Ecto neural progenitor cell (in vitro differentiated cells): Measurements from ENCODE around the gene PSAPL1.

Experiments used
- DNase-seq: peaks from one replicate; pipeline ENCODE4 v3.0.0-alpha.2; 2018; ENCODE audit warnings: low spot score

The PSAPL1 gene

GRCh38 chr4:7396186-7396910, 38.4 kb downstream of the PSAPL1 start:
- peak; percentile 49 for DNase-seq

DNA sequence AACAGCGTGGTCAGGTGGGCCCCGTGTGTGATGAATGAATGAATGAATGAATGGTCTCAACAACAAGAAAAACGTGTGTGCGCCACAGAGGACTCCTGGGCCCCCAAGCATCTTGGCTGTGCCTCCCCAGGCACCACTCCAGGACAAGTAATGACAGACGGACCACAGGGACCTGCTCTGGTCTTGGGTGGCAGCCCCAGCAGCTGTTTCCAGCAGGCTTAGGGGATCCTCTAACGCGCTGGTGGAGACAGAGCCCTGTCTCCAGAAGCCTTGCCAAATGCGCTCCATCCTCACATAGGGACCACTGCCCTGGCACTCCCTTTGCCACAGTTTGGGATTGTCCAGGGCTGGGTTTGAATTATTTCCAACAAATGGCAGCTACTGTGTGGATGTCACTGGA, 39.1 kb downstream of the PSAPL1 start:
- DNase-seq = peak; percentile 40

GRCh38 chr4:7394681-7395451, 39.9 kb downstream of the PSAPL1 start:
- DNase-seq = peak; percentile 43

DNA sequence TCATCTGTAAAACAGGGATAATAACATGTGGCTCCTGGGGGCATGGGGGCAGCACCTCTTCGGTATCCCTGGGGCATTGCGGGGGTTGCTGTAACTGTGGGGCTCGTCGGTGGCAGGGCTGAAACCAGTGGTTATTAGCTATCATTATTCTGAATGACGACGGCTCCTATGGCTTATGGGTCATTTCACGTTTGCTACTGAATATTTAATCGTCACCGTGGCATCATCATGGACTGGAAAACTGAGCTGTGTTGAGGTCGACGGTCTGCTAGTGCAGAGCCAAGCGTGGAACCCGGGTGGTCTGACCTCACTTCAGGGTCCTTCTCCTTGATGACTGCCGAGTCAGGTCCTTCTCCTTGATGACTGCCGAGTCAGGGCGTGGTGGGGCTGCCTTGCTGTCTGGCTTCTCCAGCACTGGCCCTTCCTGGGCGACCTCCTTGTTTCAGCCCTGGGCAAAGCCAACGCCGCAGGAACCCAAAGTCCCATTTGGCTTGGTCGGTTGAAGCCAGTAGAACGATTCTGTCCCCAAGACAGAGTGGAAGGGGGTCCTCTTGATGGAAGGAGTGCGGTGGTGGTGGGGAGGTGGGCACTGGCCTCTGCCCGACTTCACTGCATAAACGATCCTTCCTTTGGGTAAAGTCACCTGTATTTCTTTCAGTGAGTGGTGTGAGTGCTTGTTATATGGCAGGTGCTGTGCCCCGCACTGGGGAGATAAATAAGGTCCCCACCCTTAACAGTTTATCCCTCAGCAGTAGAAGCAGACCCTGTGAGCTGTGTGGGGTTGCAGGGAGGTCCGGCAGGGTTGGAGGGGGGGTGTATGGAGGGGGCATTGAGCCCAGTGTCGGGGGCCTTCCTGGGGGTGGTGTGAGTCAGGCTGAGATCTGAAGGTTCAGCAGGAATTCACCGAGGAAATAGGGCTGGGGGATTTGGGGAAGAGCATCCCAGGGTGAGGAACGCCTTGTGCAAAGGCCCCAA, 40.8 kb downstream of the PSAPL1 start:
- peak; percentile 42 for DNase-seq

GRCh38 chr4:7392438-7393421, 42.0 kb downstream of the PSAPL1 start:
- peak; percentile 61 for DNase-seq

DNA sequence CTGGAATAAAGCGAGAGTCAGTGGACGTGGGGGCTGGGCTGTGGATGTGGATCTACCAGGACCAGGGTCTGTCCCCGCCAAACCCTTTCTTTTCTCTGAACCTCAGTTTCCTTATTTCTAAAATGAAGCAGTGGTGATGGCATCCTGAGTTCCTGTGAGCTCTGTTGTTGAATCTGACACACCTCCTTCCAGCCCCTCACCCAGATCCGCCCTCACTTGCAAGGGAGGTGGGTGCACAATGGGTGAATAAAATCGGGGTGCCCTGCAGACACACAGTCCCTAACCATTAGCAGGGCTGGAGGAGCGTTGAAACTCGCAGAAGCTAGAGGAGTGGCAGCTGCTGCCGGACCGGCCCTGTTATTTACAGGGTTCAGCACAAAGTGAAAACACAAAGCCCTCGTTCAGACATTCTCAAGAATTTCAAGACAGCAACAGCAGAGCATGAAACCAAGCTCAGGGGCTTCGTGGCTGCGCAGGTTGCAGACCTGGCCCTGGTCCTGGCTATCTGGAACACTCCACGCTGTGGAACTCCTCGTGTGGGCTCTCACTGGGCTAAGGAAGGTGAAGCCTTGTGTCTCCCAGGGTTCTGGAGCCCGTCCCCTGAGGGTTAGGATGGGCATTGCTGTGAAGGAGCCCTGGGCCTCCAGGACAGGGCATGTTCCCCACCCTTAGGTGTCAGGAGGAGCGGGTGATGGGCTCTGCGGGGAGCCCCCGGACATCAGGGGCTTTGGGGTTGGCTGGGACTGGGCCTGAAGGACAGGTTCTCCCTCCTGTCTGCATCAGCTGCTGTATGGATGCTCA, 42.9 kb downstream of the PSAPL1 start:
- DNase-seq = peak; percentile 42

GRCh38 chr4:7390906-7391636, 43.7 kb downstream of the PSAPL1 start:
- peak; percentile 41 for DNase-seq

DNA sequence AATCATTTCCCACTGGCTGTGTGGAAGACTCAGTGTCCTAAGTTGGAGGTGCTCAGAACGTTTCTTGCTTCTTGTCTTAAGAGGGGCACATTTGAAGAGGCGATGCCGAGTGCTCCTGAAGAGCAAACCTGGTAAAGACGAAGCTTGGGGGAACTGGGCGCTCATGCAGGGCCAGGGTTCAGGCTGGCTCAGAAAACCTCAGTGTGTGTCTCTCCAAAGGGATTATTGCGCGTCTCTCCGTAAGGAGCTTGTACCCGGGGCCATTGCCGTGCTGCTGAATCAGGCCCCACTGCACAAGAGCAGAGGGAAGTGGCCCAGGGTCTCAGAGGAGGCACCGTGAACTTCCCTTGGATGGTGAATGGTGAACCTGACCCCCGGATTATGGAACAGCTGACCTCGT, 44.4 kb downstream of the PSAPL1 start:
- no peak for DNase-seq

DNA sequence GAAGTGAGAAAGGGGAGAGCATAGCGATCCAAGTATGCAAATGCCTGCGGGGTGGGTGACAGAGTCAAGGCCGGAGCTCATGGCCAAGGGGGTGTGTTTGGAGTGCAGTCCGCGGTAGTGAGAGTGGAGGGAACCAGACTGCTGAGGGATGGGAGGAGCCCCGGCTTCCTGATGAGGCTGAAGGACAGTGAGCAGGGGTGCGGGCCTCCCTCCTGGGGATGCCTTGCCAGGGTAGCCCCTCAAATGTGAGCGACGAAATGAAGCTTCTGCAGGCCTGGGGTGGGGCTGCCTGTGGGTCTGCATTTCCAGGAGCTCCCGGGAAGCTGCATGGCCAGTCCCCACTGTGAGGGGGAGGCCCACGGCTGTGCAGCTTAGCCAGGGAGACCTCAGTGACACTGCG, 45.0 kb downstream of the PSAPL1 start:
- peak; percentile 44 for DNase-seq

GRCh38 chr4:7389101-7389701, 45.5 kb downstream of the PSAPL1 start:
- peak; percentile 36 for DNase-seq

- DNase-seq = peak; percentile 34
These were observed 46.1 kb downstream of the PSAPL1 start for GRCh38 chr4:7388627-7389026.

DNA sequence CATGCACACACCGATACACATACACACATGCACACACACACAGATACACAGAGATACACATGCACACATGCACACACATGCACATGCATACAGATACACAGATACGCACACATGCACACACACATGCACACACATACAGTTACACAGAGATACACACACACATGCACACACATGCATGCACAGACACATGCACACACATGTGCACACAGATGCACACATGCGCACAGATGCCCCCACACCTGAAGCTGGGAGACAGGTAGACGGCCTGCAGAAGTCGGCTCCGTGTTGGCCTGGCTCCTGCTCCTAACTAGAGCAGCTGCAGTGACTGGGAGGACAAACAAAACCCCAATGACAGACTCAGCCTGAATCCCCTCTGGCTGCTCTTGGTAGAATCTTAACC, 46.8 kb downstream of the PSAPL1 start:
- DNase-seq = peak; percentile 36

GRCh38 chr4:7384929-7385890, 49.5 kb downstream of the PSAPL1 start:
- peak; percentile 37 for DNase-seq

- peak; percentile 41 for DNase-seq
These were observed 50.5 kb downstream of the PSAPL1 start for GRCh38 chr4:7384003-7384928.

GRCh38 chr4:7383266-7383665, 51.5 kb downstream of the PSAPL1 start:
- DNase-seq = peak; percentile 39

GRCh38 chr4:7382634-7383014, 52.1 kb downstream of the PSAPL1 start:
- DNase-seq = no peak
